GM12872 (cell line): Measurements from ENCODE around the gene EFCAB12.

Experiments used
- TF ChIP-seq, protein P1 (sequence below): IDR thresholded peaks from 3 replicates; pipeline ENCODE4 v1.5.1; 2011; ENCODE audit warnings: low read depth, mild to moderate bottlenecking, low read length, moderate library complexity; ENCODE audit not compliant: insufficient read depth

Gene EFCAB12

DNA sequence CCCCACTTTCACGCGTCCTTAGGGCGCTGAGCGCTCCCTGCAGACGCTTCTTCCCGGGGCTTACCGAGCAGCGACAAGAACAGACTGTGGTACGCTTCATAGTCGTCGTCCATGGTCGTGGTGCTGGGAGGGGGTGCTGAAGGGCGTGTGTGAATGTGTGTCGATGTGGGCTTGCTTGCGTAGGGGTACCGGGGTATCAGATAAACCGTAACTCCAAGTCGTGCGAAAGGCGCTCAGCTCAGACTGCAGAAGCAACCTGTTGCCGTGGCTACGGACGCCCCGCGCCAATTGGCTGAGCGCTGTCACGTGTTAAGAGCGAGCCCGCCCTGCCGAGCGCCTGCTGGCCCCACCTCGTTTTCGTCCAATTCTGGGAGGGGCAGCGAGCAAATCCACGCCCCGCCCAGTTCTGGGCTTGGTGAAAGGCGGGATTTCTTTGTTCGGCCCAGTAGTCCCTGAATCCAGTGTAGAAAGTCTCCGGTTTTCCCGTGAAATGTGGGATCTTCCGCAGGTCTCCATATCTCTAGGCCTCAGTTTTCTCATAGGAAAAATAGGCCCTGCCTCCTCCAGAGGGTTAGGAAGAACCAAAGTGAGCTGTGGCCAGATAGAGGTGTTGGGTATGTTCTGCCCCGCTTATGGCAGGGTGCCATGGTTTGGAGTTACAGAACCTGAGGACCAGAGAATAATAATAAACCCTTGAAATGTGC lies at the start of gene EFCAB12:
EFCAB12 (minus strand) TSS at position 261 of the 704 bp plus-strand sequence; CDS start at position 113, 148 bp downstream.
- TF ChIP-seq, protein P1, sequence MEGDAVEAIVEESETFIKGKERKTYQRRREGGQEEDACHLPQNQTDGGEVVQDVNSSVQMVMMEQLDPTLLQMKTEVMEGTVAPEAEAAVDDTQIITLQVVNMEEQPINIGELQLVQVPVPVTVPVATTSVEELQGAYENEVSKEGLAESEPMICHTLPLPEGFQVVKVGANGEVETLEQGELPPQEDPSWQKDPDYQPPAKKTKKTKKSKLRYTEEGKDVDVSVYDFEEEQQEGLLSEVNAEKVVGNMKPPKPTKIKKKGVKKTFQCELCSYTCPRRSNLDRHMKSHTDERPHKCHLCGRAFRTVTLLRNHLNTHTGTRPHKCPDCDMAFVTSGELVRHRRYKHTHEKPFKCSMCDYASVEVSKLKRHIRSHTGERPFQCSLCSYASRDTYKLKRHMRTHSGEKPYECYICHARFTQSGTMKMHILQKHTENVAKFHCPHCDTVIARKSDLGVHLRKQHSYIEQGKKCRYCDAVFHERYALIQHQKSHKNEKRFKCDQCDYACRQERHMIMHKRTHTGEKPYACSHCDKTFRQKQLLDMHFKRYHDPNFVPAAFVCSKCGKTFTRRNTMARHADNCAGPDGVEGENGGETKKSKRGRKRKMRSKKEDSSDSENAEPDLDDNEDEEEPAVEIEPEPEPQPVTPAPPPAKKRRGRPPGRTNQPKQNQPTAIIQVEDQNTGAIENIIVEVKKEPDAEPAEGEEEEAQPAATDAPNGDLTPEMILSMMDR: no peak

DNA sequence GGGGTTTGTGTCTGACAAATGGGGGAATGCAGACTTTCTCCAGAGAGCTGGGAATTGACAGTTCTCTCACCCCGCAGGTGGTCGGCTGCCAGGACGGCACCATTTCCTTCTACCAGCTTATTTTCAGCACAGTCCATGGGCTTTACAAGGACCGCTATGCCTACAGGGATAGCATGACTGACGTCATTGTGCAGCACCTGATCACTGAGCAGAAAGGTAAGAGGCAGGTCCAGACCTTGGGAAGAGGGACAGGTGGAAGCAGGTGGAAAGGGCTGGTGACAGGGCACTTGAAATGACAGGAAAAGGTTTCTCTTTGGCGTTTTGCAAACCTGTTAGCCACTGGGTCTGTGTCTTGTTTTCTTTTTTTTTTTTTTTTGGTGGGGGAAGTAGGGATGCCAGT lies 48.1 kb upstream of the EFCAB12 start:
- TF ChIP-seq, protein P1: no peak

DNA sequence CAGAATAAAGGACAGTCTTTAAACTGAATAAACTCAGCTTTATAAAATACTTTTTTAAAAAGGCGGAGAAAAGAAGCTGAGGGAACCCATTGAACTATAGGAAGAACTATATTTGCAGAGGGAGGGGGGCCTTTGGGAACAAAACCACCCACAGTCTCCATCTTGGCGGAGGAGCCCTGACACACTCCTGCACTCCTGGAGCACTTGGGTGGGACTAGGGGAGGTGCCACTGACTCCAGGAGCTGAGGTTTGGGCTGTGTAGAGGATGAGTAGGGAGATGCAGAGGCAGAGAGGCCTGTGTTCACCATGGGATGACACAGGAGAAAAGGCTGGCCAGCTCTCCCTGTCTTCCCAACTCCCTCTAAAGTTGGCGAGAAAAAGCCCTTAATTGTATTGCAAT lies 47.4 kb upstream of the EFCAB12 start:
- TF ChIP-seq, protein P1: no peak

DNA sequence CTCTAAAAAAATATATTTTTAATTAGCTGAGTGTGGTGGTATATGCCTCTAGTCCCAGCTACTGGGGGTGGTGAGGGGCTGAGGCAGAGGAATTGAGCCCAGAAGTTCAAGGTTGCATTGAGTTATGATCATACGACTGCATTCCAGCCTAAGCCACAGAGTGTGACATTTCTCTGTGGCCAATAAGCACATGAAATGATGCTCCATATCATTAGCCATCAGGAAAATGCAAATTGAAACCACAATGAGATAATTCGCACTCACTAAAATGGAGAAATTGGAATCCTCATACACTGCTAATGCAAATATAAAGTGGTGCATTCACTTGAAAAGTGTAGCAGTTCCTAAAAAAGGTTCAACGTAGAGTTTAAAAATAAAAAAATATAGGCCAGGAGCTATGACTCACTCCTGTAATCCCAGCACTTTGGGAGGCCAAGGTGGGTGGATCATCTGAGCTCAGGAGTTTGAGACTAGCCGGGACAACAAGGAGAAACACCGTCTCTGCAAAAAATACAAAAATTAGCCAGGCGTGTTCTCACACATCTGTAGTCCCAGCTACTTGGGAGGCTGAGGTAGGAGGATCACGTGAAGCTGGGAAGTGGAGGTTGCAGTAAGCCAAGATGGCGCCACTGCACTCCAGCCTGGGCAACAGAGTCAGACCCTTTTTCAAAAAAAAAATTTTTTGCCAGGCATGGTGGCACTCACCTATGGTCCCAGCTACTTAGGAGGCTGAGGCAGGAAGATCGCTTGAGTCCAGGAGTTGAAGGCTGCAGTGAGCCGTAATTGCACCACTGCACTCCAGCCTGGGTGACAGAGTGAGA lies 46.8 kb upstream of the EFCAB12 start:
- TF ChIP-seq, protein P1: no peak

- TF ChIP-seq, protein P1: no peak
Observed at GRCh38 chr3:129473769-129474152, 45.3 kb upstream of the EFCAB12 start.

DNA sequence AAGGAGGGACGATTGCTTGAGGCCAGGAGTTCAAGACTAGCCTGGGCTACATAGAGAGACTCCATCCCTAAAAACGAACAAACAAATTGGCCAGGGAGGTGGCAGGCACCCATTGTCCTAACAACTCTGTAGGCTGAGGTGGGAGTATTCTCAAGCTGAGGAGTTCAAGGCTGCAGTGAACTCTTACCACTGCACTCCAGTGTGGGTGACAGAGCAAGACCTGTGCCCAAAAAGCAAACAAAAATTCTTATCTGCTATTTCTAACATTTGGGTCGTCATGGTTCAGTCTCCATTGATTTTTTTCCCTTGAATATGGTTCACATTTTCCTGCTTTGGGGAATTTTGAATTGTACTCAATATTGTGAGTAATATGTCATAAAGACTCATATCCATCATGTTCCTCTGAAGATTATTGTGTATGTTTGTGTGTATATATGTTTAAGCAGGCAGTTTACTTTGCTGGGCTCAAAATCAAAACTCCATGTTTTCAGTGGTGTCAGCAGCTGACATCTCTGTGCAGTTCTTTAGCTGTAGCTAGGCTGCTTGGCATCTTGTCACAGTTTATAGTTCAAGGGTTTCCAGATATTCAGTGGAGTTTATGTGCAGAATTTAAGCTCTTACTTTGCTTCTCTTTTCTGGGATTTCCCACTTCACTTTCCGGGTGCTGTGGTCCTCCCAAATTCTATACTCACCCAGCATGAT lies 44.8 kb upstream of the EFCAB12 start:
- TF ChIP-seq, protein P1: no peak

GRCh38 chr3:129470861-129471260 lies 42.4 kb upstream of the EFCAB12 start:
- TF ChIP-seq, protein P1: no peak
